ENCODE measurements around the gene RBPJL.

RBPJL gene

DNA sequence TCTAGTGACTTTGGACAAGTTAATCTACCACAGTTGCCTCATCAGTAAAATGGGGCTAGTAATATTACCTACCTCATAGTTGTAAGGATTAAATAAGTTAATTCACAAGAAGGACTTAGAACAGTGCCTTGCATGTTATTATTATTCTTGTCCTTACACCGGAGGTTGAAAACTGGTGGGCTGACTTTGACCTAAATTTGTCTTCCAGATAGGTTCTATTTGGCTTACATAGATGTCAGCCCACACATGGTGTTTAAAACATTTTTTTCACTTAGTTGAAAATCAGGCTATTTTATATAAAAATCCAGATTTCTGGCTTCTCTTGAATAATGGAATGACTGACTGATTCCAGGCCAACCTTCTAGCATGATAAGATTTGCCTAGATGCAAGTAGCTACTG is 59.6 kb downstream of the RBPJL start:
- no peak overlapping the region for H3K9ac ChIP-seq (ENCODE audit: low read length)
- H3K36me3 ChIP-seq (ENCODE audit: control insufficient read depth, insufficient read depth, low read length): peaks cover 27% of the 10 kb centered on the region
- H3K27me3 ChIP-seq (ENCODE audit: control insufficient read depth, insufficient read depth, low read length): no peaks in the 10 kb centered on the region
- H3K4me3 ChIP-seq (ENCODE audit: low read depth, low read length): no peak overlapping the region
- no peaks in the 10 kb centered on the region for H3K9me3 ChIP-seq (ENCODE audit: control insufficient read depth, insufficient read depth, low read depth, low read length)
- H3K4me1 ChIP-seq (ENCODE audit: control insufficient read depth, insufficient read depth, low read length): no peaks in the 10 kb centered on the region
- H3K27ac ChIP-seq (ENCODE audit: low read depth, low read length): no peak overlapping the region

DNA sequence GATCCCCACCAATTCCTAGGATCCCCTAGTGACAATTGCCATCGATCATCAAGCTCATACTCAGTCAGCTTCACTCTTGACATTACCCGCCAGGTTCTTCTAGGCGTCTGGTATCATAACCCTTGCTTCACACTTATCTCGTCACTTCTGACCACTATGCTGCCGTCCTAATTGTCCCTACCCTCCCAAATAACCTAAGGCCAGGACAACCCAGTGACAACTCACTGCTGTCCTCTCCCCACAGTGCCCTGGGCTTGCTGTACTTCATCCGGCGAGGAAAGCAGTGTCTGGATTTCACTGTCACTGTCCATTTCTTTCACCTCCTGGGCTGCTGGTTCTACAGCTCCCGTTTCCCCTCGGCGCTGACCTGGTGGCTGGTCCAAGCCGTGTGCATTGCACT is 60.0 kb downstream of the RBPJL start:
- Histone ChIP-seq H3K4me3 (ENCODE audit: low read depth, low read length) (no peak overlapping the region), H3K9me3 (ENCODE audit: control insufficient read depth, insufficient read depth, low read depth, low read length) (no peaks in the 10 kb centered on the region), H3K4me1 (ENCODE audit: control insufficient read depth, insufficient read depth, low read length) (no peaks in the 10 kb centered on the region), H3K27me3 (ENCODE audit: control insufficient read depth, insufficient read depth, low read length) (no peaks in the 10 kb centered on the region), H3K36me3 (ENCODE audit: control insufficient read depth, insufficient read depth, low read length) (peaks cover 27% of the 10 kb centered on the region), H3K9ac (ENCODE audit: low read length) (no peak overlapping the region), H3K27ac (ENCODE audit: low read depth, low read length) (no peak overlapping the region)

DNA sequence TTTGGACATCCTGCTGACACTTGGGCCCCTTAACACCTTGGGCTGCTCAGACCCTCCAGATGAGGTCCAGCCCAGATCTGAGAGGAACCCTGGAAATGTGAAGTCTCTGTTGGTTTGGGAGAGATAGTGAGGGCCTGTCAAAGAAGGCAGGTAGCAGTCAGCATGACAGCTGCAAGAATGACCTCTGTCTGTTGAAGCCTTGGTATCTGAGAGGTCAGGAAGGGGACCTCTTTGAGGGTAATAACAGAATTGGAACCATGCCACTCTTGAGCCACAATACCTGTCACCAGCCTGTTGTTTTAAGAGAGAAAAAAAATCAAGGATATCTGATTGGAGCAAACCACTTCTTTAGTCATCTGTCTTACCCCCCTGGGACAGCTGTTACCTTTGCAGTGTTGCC is 60.5 kb downstream of the RBPJL start:
- no peak overlapping the region for H3K4me3 ChIP-seq (ENCODE audit: low read depth, low read length)
- no peak overlapping the region for H3K9ac ChIP-seq (ENCODE audit: low read length)
- no peak overlapping the region for H3K27ac ChIP-seq (ENCODE audit: low read depth, low read length)
- H3K4me1 ChIP-seq (ENCODE audit: control insufficient read depth, insufficient read depth, low read length): no peaks in the 10 kb centered on the region
- 0 out of 2 replicates have a peak, but pooled peaks cover under 1% of the 10 kb centered on the region for H3K27me3 ChIP-seq (ENCODE audit: control insufficient read depth, insufficient read depth, low read length)
- no peaks in the 10 kb centered on the region for H3K9me3 ChIP-seq (ENCODE audit: control insufficient read depth, insufficient read depth, low read depth, low read length)
- peaks cover 27% of the 10 kb centered on the region for H3K36me3 ChIP-seq (ENCODE audit: control insufficient read depth, insufficient read depth, low read length)

Data from HUES6 (cell line).